ENCODE data around the gene PHIP.

PHIP gene

DNA sequence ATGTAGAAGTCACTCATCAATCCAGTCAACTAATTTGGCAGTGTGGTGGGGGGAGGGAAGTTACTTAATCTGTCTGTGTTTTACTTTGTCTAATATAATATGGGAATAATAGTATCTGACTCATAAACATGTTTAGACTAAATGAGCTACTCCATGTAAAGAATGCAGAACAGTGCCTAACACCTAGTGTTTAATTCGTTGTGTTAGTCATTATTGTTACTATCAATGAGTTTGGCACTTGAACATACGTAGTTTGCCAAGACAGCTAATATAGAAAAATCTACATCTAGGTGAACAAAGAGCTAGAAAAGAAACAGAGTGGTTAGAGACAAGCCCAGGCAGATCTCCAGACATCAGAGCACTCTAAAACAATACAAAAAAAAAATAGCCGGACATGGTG is 161.6 kb downstream of the PHIP start:
- in situ Hi-C loops (cut with MboI; ENCODE audit: low pct_unique_long_range_greater_than_20kb, low sequenced_read_pairs, unreplicated experiment): no loop called here
- TF ChIP-seq, protein P1, sequence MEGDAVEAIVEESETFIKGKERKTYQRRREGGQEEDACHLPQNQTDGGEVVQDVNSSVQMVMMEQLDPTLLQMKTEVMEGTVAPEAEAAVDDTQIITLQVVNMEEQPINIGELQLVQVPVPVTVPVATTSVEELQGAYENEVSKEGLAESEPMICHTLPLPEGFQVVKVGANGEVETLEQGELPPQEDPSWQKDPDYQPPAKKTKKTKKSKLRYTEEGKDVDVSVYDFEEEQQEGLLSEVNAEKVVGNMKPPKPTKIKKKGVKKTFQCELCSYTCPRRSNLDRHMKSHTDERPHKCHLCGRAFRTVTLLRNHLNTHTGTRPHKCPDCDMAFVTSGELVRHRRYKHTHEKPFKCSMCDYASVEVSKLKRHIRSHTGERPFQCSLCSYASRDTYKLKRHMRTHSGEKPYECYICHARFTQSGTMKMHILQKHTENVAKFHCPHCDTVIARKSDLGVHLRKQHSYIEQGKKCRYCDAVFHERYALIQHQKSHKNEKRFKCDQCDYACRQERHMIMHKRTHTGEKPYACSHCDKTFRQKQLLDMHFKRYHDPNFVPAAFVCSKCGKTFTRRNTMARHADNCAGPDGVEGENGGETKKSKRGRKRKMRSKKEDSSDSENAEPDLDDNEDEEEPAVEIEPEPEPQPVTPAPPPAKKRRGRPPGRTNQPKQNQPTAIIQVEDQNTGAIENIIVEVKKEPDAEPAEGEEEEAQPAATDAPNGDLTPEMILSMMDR (IDR thresholded peaks at IDR 0.05; ENCODE audit: extremely low read depth, insufficient read depth, missing control alignments): no peak
- DNase-seq (ENCODE audit: low spot score): no peak

DNA sequence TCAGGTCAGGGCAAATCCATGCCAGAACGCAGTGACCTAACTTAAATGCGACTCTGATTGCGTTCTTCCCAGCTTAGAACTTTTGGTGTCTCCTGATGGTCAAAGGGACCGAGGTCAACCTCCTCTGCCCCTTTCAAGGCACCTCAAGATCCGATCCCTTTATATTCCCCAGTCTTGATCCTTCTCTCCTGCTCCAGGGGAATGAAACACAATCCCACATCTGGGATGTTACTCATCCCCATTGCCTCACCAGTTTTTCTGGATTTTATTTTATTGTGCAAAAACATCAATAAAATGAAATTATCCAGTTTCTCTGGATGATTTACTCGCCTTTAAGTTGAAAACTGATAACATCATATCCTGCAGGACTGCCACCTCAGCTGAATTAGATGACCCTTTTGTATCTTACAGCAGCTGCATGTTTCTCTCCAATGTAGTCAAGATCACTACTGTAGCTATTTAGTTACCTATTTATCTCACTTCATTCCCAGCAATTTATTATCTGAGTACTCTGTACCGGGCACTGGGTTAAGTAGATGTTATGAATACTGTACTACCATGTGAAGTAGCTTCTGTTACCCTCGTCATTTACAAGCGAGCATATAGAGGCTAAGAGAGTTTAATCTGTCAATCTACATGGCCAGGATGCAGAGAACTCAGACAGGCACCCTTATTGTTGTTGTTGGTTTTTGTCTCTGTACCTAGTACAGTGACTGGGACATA is 166.7 kb downstream of the PHIP start:
- in situ Hi-C loops (cut with MboI; ENCODE audit: low pct_unique_long_range_greater_than_20kb, low sequenced_read_pairs, unreplicated experiment): no loop called here
- TF ChIP-seq, protein P1 (IDR thresholded peaks at IDR 0.05; ENCODE audit: extremely low read depth, insufficient read depth, missing control alignments): no peak
- DNase-seq (ENCODE audit: low spot score): no peak

DNA sequence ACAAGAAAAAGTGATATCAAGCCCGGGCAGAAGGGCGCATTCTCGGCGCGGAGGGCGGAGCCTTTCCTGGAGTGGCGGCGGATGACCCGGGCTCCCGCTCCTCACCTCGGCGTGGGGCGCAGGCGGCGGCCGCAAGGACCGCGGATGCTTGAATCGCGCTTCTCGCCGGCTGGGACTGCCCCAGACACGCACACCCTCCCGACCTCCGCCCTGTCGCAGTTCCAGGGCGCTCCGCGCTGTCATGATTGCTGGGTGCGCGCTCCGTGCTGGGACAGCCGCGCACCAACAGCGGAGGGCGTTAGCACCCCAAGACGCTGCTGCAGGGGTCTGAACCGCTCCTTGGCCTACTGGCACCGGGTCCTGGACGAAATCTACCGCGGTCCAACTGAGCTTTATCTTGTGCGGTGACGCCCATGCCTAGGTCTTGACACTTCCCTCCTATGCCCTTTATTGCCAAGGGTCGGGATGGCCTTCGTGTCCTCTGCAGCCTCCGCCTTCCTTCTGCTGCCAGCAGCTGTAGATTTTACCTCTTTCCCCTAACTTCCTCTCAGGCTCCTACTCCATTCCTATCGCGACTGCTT is 167.4 kb downstream of the PHIP start:
- peak; percentile 31 for DNase-seq (ENCODE audit: low spot score)
- in situ Hi-C loops (cut with MboI; ENCODE audit: low pct_unique_long_range_greater_than_20kb, low sequenced_read_pairs, unreplicated experiment): no loop called here
- TF ChIP-seq, protein P1 (IDR thresholded peaks at IDR 0.05; ENCODE audit: extremely low read depth, insufficient read depth, missing control alignments): no peak

DNA sequence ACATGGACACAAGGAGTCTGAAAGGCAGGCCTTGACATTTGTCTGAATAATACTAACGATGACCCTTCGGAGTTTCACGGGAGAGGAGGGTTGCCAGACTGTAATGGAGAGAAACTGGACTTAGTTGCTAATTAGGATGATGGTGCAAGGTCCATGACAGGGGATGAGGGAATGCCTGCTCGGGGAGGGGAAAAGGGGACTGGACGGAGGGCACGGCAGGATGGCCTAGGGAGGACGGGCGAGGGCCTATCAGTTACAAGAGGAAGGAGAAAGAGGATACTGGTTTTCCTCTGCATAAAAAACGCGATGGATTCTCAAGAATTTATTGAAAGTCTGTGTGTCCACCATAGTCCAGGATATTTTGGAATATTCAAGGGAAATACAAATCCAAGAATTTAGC is 168.0 kb downstream of the PHIP start:
- in situ Hi-C loops (cut with MboI; ENCODE audit: low pct_unique_long_range_greater_than_20kb, low sequenced_read_pairs, unreplicated experiment): no loop called here
- DNase-seq (ENCODE audit: low spot score): no peak
- TF ChIP-seq, protein P1 (IDR thresholded peaks at IDR 0.05; ENCODE audit: extremely low read depth, insufficient read depth, missing control alignments): no peak

DNA sequence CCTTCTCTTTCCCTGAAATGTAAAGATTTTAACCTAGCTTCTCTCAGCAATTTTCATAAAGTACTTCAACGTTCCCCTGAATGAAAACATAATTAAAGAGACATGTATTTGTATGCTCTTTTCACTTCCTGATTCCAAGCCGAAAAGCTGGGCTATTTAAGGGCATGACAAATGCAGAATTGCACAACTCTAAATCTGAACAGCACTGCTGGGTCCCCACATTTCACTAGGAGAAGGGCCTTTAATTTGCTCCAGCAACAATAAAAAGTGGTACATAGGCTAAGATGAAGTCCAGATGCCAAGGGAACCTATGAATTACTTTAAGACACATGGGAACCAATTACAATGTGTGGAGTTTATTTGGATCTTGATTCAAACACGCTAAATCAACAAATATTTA is 168.7 kb downstream of the PHIP start:
- TF ChIP-seq, protein P1 (IDR thresholded peaks at IDR 0.05; ENCODE audit: extremely low read depth, insufficient read depth, missing control alignments): no peak
- peak; percentile 29 for DNase-seq (ENCODE audit: low spot score)
- in situ Hi-C loops (cut with MboI; ENCODE audit: low pct_unique_long_range_greater_than_20kb, low sequenced_read_pairs, unreplicated experiment): no loop called here

DNA sequence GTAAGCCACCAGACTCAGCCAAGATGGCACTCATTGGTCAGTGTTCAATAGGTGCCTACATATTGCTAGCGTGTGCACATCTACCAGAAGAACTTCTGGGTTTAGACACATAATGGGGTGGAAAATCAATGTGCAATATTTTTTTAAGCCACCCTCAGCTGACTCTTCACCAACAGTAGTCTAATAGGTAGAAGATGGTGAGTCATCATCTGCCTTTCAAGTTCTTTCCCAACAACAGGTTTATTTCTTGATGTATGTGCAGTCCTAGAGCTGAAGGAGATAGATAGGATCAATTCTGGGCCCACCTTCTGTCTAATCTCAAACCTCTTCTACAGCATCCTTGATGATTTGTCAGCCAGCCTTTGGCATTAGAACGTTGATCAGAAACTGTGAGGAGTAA is 169.4 kb downstream of the PHIP start:
- no peak for DNase-seq (ENCODE audit: low spot score)
- TF ChIP-seq, protein P1 (IDR thresholded peaks at IDR 0.05; ENCODE audit: extremely low read depth, insufficient read depth, missing control alignments): no peak
- in situ Hi-C loops (cut with MboI; ENCODE audit: low pct_unique_long_range_greater_than_20kb, low sequenced_read_pairs, unreplicated experiment): no loop called here
